ENCODE measurements around the gene S100G.

GRCh38 chrX:16640823-16641222 lies 9.1 kb upstream of the S100G start:
- TF ChIP-seq, protein P1, sequence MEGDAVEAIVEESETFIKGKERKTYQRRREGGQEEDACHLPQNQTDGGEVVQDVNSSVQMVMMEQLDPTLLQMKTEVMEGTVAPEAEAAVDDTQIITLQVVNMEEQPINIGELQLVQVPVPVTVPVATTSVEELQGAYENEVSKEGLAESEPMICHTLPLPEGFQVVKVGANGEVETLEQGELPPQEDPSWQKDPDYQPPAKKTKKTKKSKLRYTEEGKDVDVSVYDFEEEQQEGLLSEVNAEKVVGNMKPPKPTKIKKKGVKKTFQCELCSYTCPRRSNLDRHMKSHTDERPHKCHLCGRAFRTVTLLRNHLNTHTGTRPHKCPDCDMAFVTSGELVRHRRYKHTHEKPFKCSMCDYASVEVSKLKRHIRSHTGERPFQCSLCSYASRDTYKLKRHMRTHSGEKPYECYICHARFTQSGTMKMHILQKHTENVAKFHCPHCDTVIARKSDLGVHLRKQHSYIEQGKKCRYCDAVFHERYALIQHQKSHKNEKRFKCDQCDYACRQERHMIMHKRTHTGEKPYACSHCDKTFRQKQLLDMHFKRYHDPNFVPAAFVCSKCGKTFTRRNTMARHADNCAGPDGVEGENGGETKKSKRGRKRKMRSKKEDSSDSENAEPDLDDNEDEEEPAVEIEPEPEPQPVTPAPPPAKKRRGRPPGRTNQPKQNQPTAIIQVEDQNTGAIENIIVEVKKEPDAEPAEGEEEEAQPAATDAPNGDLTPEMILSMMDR (IDR thresholded peaks at IDR 0.05) = no peak
- no peak for TF ChIP-seq POLR2A (IDR thresholded peaks at IDR 0.05)

Data from uterus (tissue), 2 donors.